HG03469 (cell line): ENCODE data around the gene VENTX.

ENCODE experiments used
- ATAC-seq: cut with Tn5 transposase; IDR thresholded peaks from one replicate; pipeline ENCODE4 v1.9.1; 2021; ENCODE audit warnings: mild to moderate bottlenecking, moderate library complexity, moderate number of reproducible peaks; ENCODE audit not compliant: unreplicated experiment

The VENTX gene

DNA sequence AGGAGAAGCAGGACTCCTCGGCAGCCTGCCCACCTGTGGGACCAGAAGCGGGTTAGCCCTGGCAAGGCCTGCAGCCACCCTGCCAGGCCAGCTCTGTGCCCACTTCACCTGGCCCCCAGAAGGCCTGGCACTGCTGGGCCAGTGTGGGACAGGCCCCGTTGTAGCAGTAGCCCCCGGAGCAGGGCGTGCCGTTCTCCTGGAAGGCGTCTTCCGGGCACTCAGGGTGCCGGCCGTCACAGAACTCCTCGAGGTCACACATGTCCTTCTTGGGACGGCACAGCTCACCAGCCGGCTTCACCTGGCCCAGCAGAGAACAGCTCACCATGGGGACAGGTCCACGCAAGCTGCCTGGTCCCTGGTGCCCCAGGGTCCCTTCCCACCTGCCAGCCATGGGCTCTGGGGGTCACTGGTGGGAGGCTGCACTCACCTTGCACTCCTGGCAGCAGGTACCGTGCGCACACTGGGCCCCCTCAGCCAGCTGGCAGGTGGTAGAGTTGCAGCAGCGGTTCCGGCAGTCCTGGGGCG is 33.2 kb downstream of the VENTX start:
- ATAC-seq: no peak

GRCh38 chr10:133271521-133272300 is 34.1 kb downstream of the VENTX start:
- no peak for ATAC-seq

GRCh38 chr10:133272301-133272963 is 34.8 kb downstream of the VENTX start:
- ATAC-seq: no peak

GRCh38 chr10:133272964-133273420 is 35.3 kb downstream of the VENTX start:
- no peak for ATAC-seq

DNA sequence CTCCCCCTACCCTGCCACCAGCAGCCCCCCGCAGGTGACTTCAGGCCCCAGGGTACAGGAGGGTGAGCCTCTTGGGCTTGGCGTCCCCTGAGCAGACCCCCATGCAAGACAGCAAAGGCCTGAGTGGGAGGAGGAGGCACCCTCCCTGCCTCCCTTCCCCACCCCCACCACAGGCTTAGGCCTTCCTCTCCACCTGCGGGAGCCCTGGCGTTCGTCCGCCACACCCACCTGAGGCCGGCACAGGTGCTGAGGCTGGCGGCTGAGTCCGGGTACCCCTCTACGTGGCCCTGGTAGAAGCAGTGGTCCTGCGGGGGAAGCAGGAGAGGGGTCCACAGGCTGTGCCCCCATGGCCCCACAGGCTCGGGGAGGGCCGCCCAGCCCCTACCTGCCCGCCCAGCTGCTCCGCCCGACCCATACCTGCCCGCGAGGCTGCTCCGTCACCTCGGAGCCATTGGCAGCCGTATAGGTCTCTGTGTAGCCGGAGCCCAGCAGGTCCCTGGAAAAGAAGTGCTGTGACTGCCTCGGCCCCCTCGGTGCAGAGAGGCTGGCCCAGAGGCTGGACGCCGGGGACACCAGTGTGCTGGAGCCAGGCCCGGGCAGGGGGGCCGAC is 36.0 kb downstream of the VENTX start:
- no peak for ATAC-seq

DNA sequence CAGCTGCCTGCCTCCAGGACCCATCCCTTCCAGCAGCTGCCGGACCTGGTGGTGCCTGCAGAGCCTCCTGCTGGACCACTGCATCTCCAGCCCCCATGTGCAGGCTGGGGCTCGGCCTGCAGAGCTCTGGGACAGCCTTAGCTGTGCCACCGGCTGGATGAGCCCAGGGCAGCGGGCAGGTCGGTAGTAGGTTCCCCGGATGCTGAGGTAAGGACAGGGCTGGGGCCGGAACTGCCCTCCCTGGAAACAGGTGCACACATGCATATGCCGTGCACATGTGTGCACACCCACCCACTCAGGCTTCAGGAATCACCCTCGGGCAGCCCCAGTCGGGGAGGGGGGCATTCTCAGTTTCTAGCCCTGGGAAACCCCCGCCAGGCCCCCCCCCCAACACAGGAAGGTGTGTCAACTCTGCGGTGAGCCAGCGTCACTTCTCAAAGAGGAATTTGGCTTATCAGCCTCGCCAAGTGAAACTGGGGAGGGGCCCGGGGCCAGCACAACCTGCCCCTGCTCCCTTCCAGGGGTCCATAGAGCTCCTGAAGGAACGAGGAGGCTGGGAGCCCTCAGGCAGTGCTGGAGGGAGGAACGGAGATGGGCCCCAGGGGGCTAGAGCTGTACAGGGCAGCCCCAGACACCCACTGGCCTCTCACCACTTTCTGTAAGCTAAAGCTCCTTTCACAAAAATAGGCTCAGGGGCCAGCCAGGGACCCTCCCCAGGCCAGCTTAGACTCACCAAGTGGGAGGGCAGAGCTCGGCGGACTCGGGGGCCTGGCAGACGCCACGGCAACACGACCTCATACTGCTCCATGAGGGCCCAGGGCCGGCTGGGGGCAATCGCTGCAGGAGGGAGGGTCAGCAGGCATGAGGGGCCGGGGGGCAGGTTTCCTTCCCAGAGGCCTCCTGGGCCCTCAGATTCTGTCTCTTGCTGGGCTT is 37.4 kb downstream of the VENTX start:
- ATAC-seq: peak; percentile 40

DNA sequence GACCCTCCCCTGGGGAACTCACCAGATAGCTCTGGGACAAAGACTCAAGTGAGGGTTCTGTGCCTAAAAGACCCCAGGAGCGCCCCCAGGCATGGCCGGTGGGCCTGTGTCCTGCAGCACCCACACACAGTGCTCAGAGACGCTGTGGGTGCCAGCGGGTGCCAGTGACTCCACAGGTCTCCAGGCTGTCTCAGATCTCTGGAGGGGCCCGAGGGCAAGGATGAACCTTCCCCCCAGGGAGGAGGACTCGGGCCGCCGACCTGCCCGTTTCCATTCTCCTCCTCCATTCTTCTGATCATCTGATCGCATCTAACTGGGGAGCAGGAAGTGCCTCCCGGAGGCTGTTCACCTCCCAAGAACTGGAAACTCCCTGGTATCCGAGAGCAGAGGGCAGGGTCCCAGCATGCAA is 38.0 kb downstream of the VENTX start:
- no peak for ATAC-seq

- ATAC-seq: no peak
These were observed 38.4 kb downstream of the VENTX start for GRCh38 chr10:133276100-133276434.

GRCh38 chr10:133276435-133277201 is 39.0 kb downstream of the VENTX start, which contains the start of gene ADAM8:
TSS of gene ADAM8 (minus strand) at chr10:133276868. CDS start at chr10:133276817, 51 bp downstream.
- peak; percentile 26 for ATAC-seq

DNA sequence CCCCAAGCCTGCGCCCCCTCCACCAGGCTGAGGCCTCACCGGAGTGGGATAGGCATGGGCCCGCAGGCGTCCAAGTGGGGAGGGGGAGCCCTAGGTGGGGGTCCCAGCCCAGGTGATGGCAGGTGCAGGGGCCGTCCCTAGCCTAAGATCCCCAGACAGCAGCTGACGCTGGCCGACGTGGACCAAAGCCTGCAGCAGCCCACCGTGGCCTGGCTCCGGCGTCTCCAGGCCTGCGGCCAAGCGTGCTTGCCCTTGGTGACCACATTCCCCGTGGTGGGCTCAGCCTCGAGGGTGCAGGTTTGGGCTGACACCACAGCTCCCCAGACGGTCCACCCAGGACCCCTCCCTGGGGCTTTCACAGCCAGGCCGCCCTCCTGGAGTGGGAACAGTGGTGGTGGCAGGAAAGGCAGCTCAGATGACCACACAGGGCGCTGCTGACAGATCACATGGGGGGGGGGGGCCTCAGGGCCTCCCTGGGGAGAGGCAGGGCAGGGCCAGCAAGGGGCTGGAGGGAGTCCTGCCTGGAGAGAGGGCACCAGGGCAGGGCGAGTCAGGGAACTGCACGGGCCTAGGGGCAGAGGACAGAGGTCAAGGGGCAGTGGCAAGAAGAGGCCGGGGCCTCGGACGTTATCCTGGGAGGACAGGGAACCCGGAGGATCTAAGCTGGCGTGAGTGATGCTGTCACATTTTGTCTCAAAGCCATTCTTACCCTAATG is 39.8 kb downstream of the VENTX start:
- ATAC-seq: no peak

DNA sequence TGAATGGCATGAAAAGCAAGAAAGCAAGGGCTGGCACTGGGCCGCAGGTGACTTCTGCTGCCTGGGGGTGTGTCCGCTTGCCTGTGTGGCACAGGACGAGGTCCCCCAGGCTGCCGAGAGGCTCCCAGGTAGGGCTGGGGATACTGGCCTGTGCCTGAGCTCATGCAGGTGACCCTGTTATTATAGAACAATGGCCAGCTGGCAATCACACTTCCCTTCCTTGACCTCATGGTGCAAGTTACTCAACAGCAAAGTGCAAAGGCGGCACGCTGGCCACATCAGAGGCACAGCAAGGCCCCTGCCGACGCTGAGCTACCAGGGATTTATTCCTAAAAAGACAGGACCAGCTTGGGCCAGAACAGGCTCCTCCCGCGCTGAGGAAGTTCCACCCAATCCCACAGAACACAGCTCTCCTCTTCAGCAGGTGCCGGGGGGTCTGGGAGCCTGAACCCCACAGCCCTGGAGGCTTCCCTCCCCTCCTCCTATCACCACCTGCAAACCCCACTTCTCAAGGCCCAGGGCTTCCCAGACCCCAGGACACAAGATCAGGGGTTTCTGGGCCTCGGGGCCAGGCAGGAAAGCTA is 40.4 kb downstream of the VENTX start:
- ATAC-seq: no peak

- ATAC-seq: peak; percentile 35
These were observed 41.1 kb downstream of the VENTX start for GRCh38 chr10:133278577-133279265.

DNA sequence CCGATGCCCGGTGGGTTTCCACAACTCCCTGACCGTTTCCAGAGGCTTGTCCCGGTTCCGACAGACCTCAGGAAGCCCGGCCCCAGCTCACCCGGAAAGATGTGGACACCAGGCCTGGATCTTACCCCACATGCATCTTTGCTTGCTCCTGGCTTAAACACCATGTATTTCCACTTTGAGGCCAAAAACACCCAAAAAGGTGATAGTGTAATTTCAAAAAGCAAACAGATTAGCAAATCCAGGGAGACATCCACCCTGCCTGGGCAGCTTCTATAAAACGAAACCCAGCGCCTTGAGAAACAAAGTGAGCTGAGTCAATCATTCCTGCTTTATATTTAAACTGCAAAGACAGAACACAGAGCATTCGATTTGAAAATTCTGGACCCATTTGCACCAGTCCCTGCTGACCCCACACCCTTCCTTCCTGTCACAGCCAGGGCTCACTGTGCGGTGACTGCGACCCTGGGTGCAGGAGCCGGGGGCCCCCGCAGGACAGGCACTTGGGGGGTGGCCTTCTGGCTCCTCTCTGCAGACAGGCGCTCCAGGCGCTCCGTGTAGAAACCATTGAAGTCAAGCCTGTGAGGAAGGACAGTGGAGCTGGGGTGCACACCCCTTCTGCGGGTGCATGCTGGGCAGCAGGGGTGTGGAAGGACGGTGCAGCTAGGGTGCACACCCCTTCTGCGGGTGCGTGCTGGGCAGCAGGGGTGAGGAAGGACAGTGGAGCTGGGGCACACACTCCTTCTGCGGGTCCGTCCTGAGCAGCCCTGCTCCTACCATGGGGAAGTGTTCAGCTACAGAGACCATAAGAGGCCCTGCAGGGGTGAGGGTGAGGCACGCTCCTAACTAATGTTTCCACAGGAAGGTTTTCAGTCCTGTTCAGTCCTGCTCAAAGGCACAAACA is 41.9 kb downstream of the VENTX start:
- ATAC-seq: no peak

GRCh38 chr10:133280391-133281059 is 42.9 kb downstream of the VENTX start:
- ATAC-seq: no peak

GRCh38 chr10:133281084-133281483 is 43.4 kb downstream of the VENTX start:
- no peak for ATAC-seq

GRCh38 chr10:133281628-133282372 is 44.1 kb downstream of the VENTX start:
- ATAC-seq: no peak
